GM23338 (cell line): ENCODE results near the gene DTX1. TPM values are rescaled to one million over a fixed set of nuclear protein-coding genes. Genes with fewer than 3 reads are reported as not detected.

Experiments
- ATAC-seq: fragments of 200-7000 bp; cut with Tn5 transposase; 3 replicates; pipeline ENCODE4 v1.9.1; 2020
- DNase-seq: peaks from one replicate; pipeline ENCODE4 v3.0.0-alpha.2; 2015; ENCODE audit warnings: low spot score
- H2AFZ ChIP-seq: fragments of 200-600 bp; sonication (generic); 2 replicates; pipeline ENCODE4 v1.8.0; 2016; ENCODE audit warnings: antibody characterized with exemption, mild to moderate bottlenecking, moderate library complexity
- H3F3A ChIP-seq: fragments of 200-600 bp; sonication (generic); replicated peaks from 2 replicates; pipeline ENCODE4 v1.8.0; 2017; ENCODE audit warnings: antibody characterized with exemption, mixed run types, low read depth
- H3K27ac ChIP-seq: fragments of 200-600 bp; sonication (generic); 2 replicates; pipeline ENCODE4 v1.6.1; 2016; ENCODE audit warnings: low read depth
- H3K27me3 ChIP-seq: fragments of 200-600 bp; sonication (generic); 2 replicates; pipeline ENCODE4 v1.8.0; 2016; ENCODE audit warnings: mild to moderate bottlenecking, mixed run types, moderate library complexity; ENCODE audit not compliant: insufficient read depth
- H3K36me3 ChIP-seq: fragments of 200-600 bp; sonication (generic); 2 replicates; pipeline ENCODE4 v1.8.0; 2016; ENCODE audit warnings: mild to moderate bottlenecking; ENCODE audit not compliant: insufficient read depth
- H3K4me1 ChIP-seq: fragments of 200-600 bp; sonication (generic); 2 replicates; pipeline ENCODE4 v1.8.0; 2016; ENCODE audit warnings: mild to moderate bottlenecking, moderate library complexity; ENCODE audit not compliant: insufficient read depth
- H3K4me2 ChIP-seq: fragments of 200-600 bp; sonication (generic); 2 replicates; pipeline ENCODE4 v1.7.1; 2017; ENCODE audit warnings: mixed run types
- H3K4me3 ChIP-seq: fragments of 200-600 bp; sonication (generic); 2 replicates; pipeline ENCODE4 v1.6.1; 2016; ENCODE audit warnings: mixed run types
- H3K79me2 ChIP-seq: fragments of 200-600 bp; sonication (generic); replicated peaks from 2 replicates; pipeline ENCODE4 v1.8.0; 2017; ENCODE audit warnings: mild to moderate bottlenecking; ENCODE audit not compliant: insufficient read depth
- H3K9me2 ChIP-seq: fragments of 200-600 bp; sonication (generic); 2 replicates; pipeline ENCODE4 v1.8.0; 2017; ENCODE audit not compliant: insufficient read depth
- H4K20me1 ChIP-seq: fragments of 200-600 bp; sonication (generic); replicated peaks from 2 replicates; pipeline ENCODE4 v1.8.0; 2017; ENCODE audit warnings: mild to moderate bottlenecking; ENCODE audit not compliant: insufficient read depth
- H3K27ac Mint-ChIP-seq: 2 replicates; pipeline ENCODE4 v1.8.0; 2020; ENCODE audit warnings: inconsistent platforms, mild to moderate bottlenecking, moderate library complexity, mixed read lengths
- H3K27me3 Mint-ChIP-seq: 3 replicates; pipeline ENCODE4 v1.8.0; 2022; ENCODE audit warnings: low read depth, mild to moderate bottlenecking, moderate library complexity, mixed read lengths, inconsistent platforms; ENCODE audit not compliant: insufficient read depth, poor library complexity
- H3K36me3 Mint-ChIP-seq: 3 replicates; pipeline ENCODE4 v1.8.0; 2021; ENCODE audit warnings: low read depth, mild to moderate bottlenecking, inconsistent platforms, moderate library complexity, mixed read lengths
- H3K4me1 Mint-ChIP-seq: 3 replicates; pipeline ENCODE4 v1.8.0; 2020; ENCODE audit warnings: mild to moderate bottlenecking, inconsistent platforms, mixed read lengths
- H3K4me3 Mint-ChIP-seq: 3 replicates; pipeline ENCODE4 v1.8.0; 2021; ENCODE audit warnings: moderate library complexity, mild to moderate bottlenecking, inconsistent platforms, mixed read lengths
- H3K9me3 Mint-ChIP-seq: 3 replicates; pipeline ENCODE4 v1.8.0; 2020; ENCODE audit warnings: moderate library complexity, mild to moderate bottlenecking, inconsistent platforms, mixed read lengths
- CREB1 ChIP-seq: fragments of 250-450 bp; sonication (Bioruptor Pico); IDR thresholded peaks from 2 replicates; pipeline ENCODE4 v1.5.0; 2020; ENCODE audit warnings: low read depth, mild to moderate bottlenecking, moderate library complexity
- EZH2 ChIP-seq: fragments of 200-600 bp; sonication (generic); IDR thresholded peaks from one replicate; pipeline ENCODE4 v1.8.0; 2017; ENCODE audit warnings: antibody characterized with exemption, mild to moderate bottlenecking, low read depth; ENCODE audit not compliant: unreplicated experiment
- EZH2phosphoT487 ChIP-seq: fragments of 200-600 bp; sonication (generic); IDR thresholded peaks from one replicate; pipeline ENCODE4 v1.8.1; 2018; ENCODE audit warnings: antibody characterized with exemption; ENCODE audit not compliant: unreplicated experiment
- JUNB ChIP-seq: IDR thresholded peaks from one replicate; pipeline ENCODE4 v1.6.1; 2016; ENCODE audit warnings: antibody characterized with exemption; ENCODE audit not compliant: unreplicated experiment
- NANOG ChIP-seq: IDR thresholded peaks from 2 replicates; pipeline ENCODE4 v1.6.1; 2016; ENCODE audit warnings: antibody characterized with exemption, borderline replicate concordance
- STAT1 ChIP-seq: IDR thresholded peaks from one replicate; pipeline ENCODE4 v1.6.1; 2016; ENCODE audit warnings: antibody characterized with exemption; ENCODE audit not compliant: unreplicated experiment
- ZNF114 ChIP-seq: fragments of 250-450 bp; sonication (Bioruptor Pico); IDR thresholded peaks from 2 replicates; pipeline ENCODE4 v1.5.0; 2020; ENCODE audit warnings: mild to moderate bottlenecking, moderate library complexity
- ZNF331 ChIP-seq: fragments of 250-450 bp; sonication (Bioruptor Pico); IDR thresholded peaks from 2 replicates; pipeline ENCODE4 v1.5.0; 2020; ENCODE audit warnings: low read depth, mild to moderate bottlenecking, moderate library complexity
- polyA plus RNA-seq: library from polyadenylated mRNA; unstranded; fragments of >200 nt; fragmentation: Nextera tagmentation; extraction: Ambion mirVana; gene quantifications from 2 replicates; pipeline ENCODE4 v1.2.1, GENCODE V29; 2016
- total RNA-seq: library from RNA; depleted of rRNA; stranded (reverse); fragments of >200 nt; shearing (Covaris generic); gene quantifications from 2 replicates; pipeline ENCODE4 v1.2.3, GENCODE V29; 2014
- TF ChIP-seq, protein P1 (sequence below): fragments of 250-450 bp; sonication (Bioruptor Pico); IDR thresholded peaks from 2 replicates; pipeline ENCODE4 v1.5.0; 2020; ENCODE audit warnings: mild to moderate bottlenecking, moderate library complexity
- TF ChIP-seq, protein P2 (sequence below): IDR thresholded peaks from 2 replicates; pipeline ENCODE4 v1.6.1; 2016; ENCODE audit warnings: antibody characterized with exemption
- TF ChIP-seq, protein P3 (sequence below): IDR thresholded peaks from one replicate; pipeline ENCODE4 v1.6.1; 2018; ENCODE audit warnings: antibody characterized with exemption; ENCODE audit not compliant: unreplicated experiment

The DTX1 gene
- total and polyA plus RNA-seq, 2 experiments from 2014 or later: 1.6 to 9.0 TPM

DNA sequence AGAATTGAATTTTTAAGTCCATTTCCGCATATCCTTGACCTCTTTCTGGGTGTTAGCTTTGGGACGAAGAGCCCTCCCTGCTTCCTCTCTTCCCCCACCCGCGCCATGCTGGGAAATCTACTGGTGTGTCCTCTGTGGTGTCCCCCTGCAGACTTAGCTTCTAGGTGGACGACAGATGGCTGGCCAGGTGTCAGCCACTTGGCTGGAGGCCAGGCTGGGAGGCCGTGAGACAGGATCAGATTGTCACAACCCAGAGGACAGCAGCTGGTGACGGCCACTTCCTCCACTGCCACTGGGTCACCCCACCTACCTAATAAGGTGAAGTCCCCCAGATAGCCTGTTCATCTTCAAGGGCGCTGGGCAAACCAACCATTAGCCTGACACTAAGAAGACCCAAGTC is 13.3 kb upstream of the DTX1 start (continued):
- TF ChIP-seq, protein P1, sequence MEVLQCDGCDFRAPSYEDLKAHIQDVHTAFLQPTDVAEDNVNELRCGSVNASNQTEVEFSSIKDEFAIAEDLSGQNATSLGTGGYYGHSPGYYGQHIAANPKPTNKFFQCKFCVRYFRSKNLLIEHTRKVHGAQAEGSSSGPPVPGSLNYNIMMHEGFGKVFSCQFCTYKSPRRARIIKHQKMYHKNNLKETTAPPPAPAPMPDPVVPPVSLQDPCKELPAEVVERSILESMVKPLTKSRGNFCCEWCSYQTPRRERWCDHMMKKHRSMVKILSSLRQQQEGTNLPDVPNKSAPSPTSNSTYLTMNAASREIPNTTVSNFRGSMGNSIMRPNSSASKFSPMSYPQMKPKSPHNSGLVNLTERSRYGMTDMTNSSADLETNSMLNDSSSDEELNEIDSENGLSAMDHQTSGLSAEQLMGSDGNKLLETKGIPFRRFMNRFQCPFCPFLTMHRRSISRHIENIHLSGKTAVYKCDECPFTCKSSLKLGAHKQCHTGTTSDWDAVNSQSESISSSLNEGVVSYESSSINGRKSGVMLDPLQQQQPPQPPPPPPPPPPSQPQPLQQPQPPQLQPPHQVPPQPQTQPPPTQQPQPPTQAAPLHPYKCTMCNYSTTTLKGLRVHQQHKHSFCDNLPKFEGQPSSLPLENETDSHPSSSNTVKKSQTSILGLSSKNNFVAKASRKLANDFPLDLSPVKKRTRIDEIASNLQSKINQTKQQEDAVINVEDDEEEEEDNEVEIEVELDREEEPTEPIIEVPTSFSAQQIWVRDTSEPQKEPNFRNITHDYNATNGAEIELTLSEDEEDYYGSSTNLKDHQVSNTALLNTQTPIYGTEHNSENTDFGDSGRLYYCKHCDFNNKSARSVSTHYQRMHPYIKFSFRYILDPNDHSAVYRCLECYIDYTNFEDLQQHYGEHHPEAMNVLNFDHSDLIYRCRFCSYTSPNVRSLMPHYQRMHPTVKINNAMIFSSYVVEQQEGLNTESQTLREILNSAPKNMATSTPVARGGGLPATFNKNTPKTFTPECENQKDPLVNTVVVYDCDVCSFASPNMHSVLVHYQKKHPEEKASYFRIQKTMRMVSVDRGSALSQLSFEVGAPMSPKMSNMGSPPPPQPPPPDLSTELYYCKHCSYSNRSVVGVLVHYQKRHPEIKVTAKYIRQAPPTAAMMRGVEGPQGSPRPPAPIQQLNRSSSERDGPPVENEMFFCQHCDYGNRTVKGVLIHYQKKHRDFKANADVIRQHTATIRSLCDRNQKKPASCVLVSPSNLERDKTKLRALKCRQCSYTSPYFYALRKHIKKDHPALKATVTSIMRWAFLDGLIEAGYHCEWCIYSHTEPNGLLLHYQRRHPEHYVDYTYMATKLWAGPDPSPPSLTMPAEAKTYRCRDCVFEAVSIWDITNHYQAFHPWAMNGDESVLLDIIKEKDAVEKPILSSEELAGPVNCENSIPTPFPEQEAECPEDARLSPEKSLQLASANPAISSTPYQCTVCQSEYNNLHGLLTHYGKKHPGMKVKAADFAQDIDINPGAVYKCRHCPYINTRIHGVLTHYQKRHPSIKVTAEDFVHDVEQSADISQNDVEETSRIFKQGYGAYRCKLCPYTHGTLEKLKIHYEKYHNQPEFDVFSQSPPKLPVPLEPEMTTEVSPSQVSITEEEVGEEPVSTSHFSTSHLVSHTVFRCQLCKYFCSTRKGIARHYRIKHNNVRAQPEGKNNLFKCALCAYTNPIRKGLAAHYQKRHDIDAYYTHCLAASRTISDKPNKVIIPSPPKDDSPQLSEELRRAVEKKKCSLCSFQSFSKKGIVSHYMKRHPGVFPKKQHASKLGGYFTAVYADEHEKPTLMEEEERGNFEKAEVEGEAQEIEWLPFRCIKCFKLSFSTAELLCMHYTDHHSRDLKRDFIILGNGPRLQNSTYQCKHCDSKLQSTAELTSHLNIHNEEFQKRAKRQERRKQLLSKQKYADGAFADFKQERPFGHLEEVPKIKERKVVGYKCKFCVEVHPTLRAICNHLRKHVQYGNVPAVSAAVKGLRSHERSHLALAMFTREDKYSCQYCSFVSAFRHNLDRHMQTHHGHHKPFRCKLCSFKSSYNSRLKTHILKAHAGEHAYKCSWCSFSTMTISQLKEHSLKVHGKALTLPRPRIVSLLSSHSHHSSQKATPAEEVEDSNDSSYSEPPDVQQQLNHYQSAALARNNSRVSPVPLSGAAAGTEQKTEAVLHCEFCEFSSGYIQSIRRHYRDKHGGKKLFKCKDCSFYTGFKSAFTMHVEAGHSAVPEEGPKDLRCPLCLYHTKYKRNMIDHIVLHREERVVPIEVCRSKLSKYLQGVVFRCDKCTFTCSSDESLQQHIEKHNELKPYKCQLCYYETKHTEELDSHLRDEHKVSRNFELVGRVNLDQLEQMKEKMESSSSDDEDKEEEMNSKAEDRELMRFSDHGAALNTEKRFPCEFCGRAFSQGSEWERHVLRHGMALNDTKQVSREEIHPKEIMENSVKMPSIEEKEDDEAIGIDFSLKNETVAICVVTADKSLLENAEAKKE (CRISPR knock-in tag): no peak
- TF ChIP-seq ZNF114 (CRISPR knock-in tag) (no peak), EZH2phosphoT487 (no peak), EZH2 (no peak), JUNB (no peak), CREB1 (CRISPR knock-in tag) (no peak), NANOG (no peak)
- TF ChIP-seq, protein P2, sequence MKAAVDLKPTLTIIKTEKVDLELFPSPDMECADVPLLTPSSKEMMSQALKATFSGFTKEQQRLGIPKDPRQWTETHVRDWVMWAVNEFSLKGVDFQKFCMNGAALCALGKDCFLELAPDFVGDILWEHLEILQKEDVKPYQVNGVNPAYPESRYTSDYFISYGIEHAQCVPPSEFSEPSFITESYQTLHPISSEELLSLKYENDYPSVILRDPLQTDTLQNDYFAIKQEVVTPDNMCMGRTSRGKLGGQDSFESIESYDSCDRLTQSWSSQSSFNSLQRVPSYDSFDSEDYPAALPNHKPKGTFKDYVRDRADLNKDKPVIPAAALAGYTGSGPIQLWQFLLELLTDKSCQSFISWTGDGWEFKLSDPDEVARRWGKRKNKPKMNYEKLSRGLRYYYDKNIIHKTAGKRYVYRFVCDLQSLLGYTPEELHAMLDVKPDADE: no peak

DNA sequence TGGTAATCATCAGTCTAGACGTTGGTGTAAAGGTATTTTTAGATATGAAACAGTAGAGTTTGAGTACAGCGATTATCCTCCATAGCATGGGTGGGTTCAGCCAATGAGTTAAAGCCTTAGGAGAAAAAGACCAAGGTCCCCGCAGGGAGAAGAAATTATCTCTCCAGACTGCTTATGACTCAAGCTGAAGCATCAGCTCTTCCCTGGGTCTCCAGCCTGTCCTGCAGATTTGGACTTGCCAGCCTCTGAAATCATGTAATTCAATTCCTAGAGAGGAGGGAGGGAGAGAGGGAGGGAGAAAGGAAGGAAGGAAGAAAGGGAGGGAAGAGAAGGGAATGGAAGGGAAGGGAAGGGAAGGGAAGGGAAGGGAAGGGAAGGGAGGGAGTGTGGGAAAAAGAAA is 12.0 kb upstream of the DTX1 start:
- no peaks in the 10 kb centered on the region; the same call in 1 of the 3 replicates for H3K4me1 Mint-ChIP-seq
- H4K20me1 ChIP-seq: no peaks in the 10 kb centered on the region
- TF ChIP-seq EZH2 (no peak), ZNF114 (CRISPR knock-in tag) (no peak), STAT1 (no peak), ZNF331 (no peak), JUNB (no peak), EZH2phosphoT487 (no peak)
- TF ChIP-seq, protein P3, sequence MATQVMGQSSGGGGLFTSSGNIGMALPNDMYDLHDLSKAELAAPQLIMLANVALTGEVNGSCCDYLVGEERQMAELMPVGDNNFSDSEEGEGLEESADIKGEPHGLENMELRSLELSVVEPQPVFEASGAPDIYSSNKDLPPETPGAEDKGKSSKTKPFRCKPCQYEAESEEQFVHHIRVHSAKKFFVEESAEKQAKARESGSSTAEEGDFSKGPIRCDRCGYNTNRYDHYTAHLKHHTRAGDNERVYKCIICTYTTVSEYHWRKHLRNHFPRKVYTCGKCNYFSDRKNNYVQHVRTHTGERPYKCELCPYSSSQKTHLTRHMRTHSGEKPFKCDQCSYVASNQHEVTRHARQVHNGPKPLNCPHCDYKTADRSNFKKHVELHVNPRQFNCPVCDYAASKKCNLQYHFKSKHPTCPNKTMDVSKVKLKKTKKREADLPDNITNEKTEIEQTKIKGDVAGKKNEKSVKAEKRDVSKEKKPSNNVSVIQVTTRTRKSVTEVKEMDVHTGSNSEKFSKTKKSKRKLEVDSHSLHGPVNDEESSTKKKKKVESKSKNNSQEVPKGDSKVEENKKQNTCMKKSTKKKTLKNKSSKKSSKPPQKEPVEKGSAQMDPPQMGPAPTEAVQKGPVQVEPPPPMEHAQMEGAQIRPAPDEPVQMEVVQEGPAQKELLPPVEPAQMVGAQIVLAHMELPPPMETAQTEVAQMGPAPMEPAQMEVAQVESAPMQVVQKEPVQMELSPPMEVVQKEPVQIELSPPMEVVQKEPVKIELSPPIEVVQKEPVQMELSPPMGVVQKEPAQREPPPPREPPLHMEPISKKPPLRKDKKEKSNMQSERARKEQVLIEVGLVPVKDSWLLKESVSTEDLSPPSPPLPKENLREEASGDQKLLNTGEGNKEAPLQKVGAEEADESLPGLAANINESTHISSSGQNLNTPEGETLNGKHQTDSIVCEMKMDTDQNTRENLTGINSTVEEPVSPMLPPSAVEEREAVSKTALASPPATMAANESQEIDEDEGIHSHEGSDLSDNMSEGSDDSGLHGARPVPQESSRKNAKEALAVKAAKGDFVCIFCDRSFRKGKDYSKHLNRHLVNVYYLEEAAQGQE: no peak

More for the DNA sequence above, 12.0 kb upstream of the DTX1 start:
- H3K4me3 ChIP-seq: no peak overlapping the region
- no peaks in the 10 kb centered on the region for H3K36me3 ChIP-seq
- H3K79me2 ChIP-seq: no peaks in the 10 kb centered on the region
- DNase-seq (no peak), ATAC-seq (no peak)
- Mint-ChIP-seq H3K27ac (no peak overlapping the region), H3K36me3 (no peaks in the 10 kb centered on the region), H3K9me3 (no peaks in the 10 kb centered on the region), H3K4me3 (no peak overlapping the region), H3K27me3 (peaks cover 7% of the 10 kb centered on the region)
- H3F3A ChIP-seq: no peaks in the 10 kb centered on the region
- H3K4me1 ChIP-seq: no peaks in the 10 kb centered on the region
- H3K9me2 ChIP-seq: no peaks in the 10 kb centered on the region
- no peak overlapping the region for H3K27ac ChIP-seq
- H2AFZ ChIP-seq: no peak overlapping the region
- H3K27me3 ChIP-seq: no peaks in the 10 kb centered on the region
- no peak overlapping the region for H3K4me2 ChIP-seq
